NCI-H2196 treated with DMSO at 0.1 percent for 48 hours (cell line): ENCODE measurements around the gene ECM1.

ENCODE experiments used
- DNase-seq: peaks from one replicate; lab custom pipeline; 2025; ENCODE audit not compliant: unreplicated experiment; lab: John Stamatoyannopoulos, UW

Gene ECM1

GRCh38 chr1:150511985-150512660, 4.2 kb downstream of the ECM1 start:
- no peak for DNase-seq

- DNase-seq = no peak
Measured at GRCh38 chr1:150512846-150513245, 4.9 kb downstream of the ECM1 start.

- no peak for DNase-seq
Measured at GRCh38 chr1:150513351-150513791, 5.5 kb downstream of the ECM1 start.

GRCh38 chr1:150514260-150514659, 6.4 kb downstream of the ECM1 start:
- no peak for DNase-seq

GRCh38 chr1:150514913-150515327, 7.0 kb downstream of the ECM1 start:
- no peak for DNase-seq

GRCh38 chr1:150515328-150516049, 7.6 kb downstream of the ECM1 start, which contains the start of gene FALEC:
Gene FALEC, plus strand, starts transcription at chr1:150515752.
- peak; percentile 96 for DNase-seq

- no peak for DNase-seq
Measured at GRCh38 chr1:150516050-150516591, 8.2 kb downstream of the ECM1 start.

GRCh38 chr1:150516616-150517015, 8.7 kb downstream of the ECM1 start:
- no peak for DNase-seq

- DNase-seq = no peak
Measured at GRCh38 chr1:150521196-150521968, 13.5 kb downstream of the ECM1 start.

- DNase-seq = no peak
Measured at GRCh38 chr1:150525348-150525747, 17.4 kb downstream of the ECM1 start.

- DNase-seq = no peak
Measured at GRCh38 chr1:150528196-150528595, 20.3 kb downstream of the ECM1 start.

- DNase-seq = no peak
Measured at GRCh38 chr1:150529017-150529416, 21.1 kb downstream of the ECM1 start.

- DNase-seq = no peak
Measured at GRCh38 chr1:150530491-150531159, 22.7 kb downstream of the ECM1 start.

- DNase-seq = no peak
Measured at GRCh38 chr1:150532860-150533259, 25.0 kb downstream of the ECM1 start.

GRCh38 chr1:150534002-150534401, 26.1 kb downstream of the ECM1 start:
- DNase-seq = no peak

- no peak for DNase-seq
Measured at GRCh38 chr1:150535511-150536287, 27.8 kb downstream of the ECM1 start.

GRCh38 chr1:150536836-150537731, 29.2 kb downstream of the ECM1 start:
- no peak for DNase-seq

GRCh38 chr1:150537732-150538684, 30.1 kb downstream of the ECM1 start:
- no peak for DNase-seq
